Lower leg skin (tissue), 3 donors: ENCODE data around the gene DLG2.

Source experiments
- CTCF ChIP-seq, 3 donors: fragments of 450-650 bp; IDR thresholded peaks; one replicate each; pipeline ENCODE4 v1.5.1; 2016; ENCODE audit warnings: antibody characterized with exemption in 3 of 3, mild to moderate bottlenecking in 3 of 3, moderate library complexity in 2 of 3
- POLR2A ChIP-seq, 2 donors: fragments of 450-650 bp; IDR thresholded peaks; one replicate each; pipeline ENCODE4 v1.6.1; 2016 to 2017; ENCODE audit warnings: antibody characterized with exemption in 2 of 2, mild to moderate bottlenecking in 1 of 2, moderate library complexity in 1 of 2

GRCh38 chr11:83456075-83456474 is 2171.1 kb downstream of the DLG2 start:
- no peak for TF ChIP-seq CTCF (IDR thresholded peaks at IDR 0.05)
- TF ChIP-seq POLR2A (IDR thresholded peaks at IDR 0.05): no peak
